GM23248 (cell line): ENCODE measurements around the gene ZNF682. TPM values are rescaled to one million over a fixed set of nuclear protein-coding genes. Genes with fewer than 3 reads are reported as not detected.
"Not testable (repeated sequence)": the region's sequence is repeated elsewhere in the genome, so short reads cannot be mapped to it uniquely, and the experiment has no call there.

Source experiments
- DNase-seq: peaks from one replicate; pipeline ENCODE4 v3.0.0-alpha.2; 2015
- H2AFZ ChIP-seq: fragments of 200-600 bp; sonication (generic); 2 replicates; pipeline ENCODE4 v1.6.1; 2016; ENCODE audit warnings: antibody characterized with exemption
- H3F3A ChIP-seq: fragments of 200-600 bp; sonication (generic); 2 replicates; pipeline ENCODE4 v1.6.1; 2016; ENCODE audit warnings: mild to moderate bottlenecking, antibody characterized with exemption, mixed run types; ENCODE audit not compliant: insufficient read depth
- H3K27ac ChIP-seq: fragments of 200-600 bp; sonication (generic); 2 replicates; pipeline ENCODE4 v1.5.1; 2016; ENCODE audit warnings: mild to moderate bottlenecking
- H3K27me3 ChIP-seq: fragments of 200-600 bp; sonication (generic); replicated peaks from 2 replicates; pipeline ENCODE4 v1.6.1; 2016; ENCODE audit warnings: mild to moderate bottlenecking; ENCODE audit not compliant: insufficient read depth
- H3K36me3 ChIP-seq: fragments of 200-600 bp; sonication (generic); 2 replicates; pipeline ENCODE4 v1.6.1; 2016; ENCODE audit warnings: low read depth, mild to moderate bottlenecking
- H3K4me1 ChIP-seq: fragments of 200-600 bp; sonication (generic); 2 replicates; pipeline ENCODE4 v1.6.1; 2016; ENCODE audit warnings: mild to moderate bottlenecking; ENCODE audit not compliant: insufficient read depth
- H3K4me2 ChIP-seq: fragments of 200-600 bp; sonication (generic); one replicate; pipeline ENCODE4 v1.6.1; 2016; ENCODE audit warnings: mild to moderate bottlenecking; ENCODE audit not compliant: unreplicated experiment
- H3K4me3 ChIP-seq: fragments of 200-600 bp; sonication (generic); 2 replicates; pipeline ENCODE4 v1.5.1; 2016; ENCODE audit warnings: mild to moderate bottlenecking
- H3K79me2 ChIP-seq: fragments of 200-600 bp; sonication (generic); 2 replicates; pipeline ENCODE4 v1.6.1; 2016; ENCODE audit warnings: mild to moderate bottlenecking; ENCODE audit not compliant: insufficient read depth
- H3K9ac ChIP-seq: fragments of 200-600 bp; sonication (generic); 2 replicates; pipeline ENCODE4 v1.6.1; 2016; ENCODE audit warnings: mild to moderate bottlenecking
- H3K9me2 ChIP-seq: fragments of 200-600 bp; sonication (generic); 2 replicates; pipeline ENCODE4 v1.6.1; 2016; ENCODE audit warnings: mixed run types, mild to moderate bottlenecking, moderate library complexity; ENCODE audit not compliant: insufficient read depth
- H3K9me3 ChIP-seq: fragments of 200-600 bp; sonication (generic); one replicate; pipeline ENCODE4 v1.6.1; 2017; ENCODE audit warnings: low read depth
- H4K20me1 ChIP-seq: fragments of 200-600 bp; sonication (generic); 2 replicates; pipeline ENCODE4 v1.6.0; 2016; ENCODE audit not compliant: insufficient read depth
- EZH2 ChIP-seq: fragments of 200-600 bp; sonication (generic); IDR thresholded peaks from 2 replicates; pipeline ENCODE4 v1.6.1; 2018; ENCODE audit warnings: antibody characterized with exemption, mild to moderate bottlenecking; ENCODE audit not compliant: insufficient read depth, poor library complexity, severe bottlenecking
- EZH2phosphoT487 ChIP-seq: fragments of 200-600 bp; sonication (generic); IDR thresholded peaks from 2 replicates; pipeline ENCODE4 v1.6.1; 2018; ENCODE audit warnings: antibody characterized with exemption, moderate library complexity, mild to moderate bottlenecking, low read depth; ENCODE audit not compliant: insufficient read depth
- WGBS, 2 experiments: methylation state at CpG; one replicate each; pipeline ENCODE4 v1.1.6; 2015 to 2017; ENCODE audit warnings: low lambda C conversion rate in 2 of 2, low coverage in 1 of 2; ENCODE audit errors: missing lambda C conversion rate in 2 of 2; 5-methylcytosine and 5-hydroxymethylcytosine counted together
- in situ Hi-C: fragments of 300-500 bp; cut with MboI; formaldehyde crosslinking; loops from 2 replicates; pipeline ENCODE4 v1.15.0; 2020
- polyA plus RNA-seq: library from polyadenylated mRNA; unstranded; fragments of >200 nt; fragmentation: Nextera tagmentation; extraction: Ambion mirVana; gene quantifications from 2 replicates; pipeline ENCODE4 v1.2.1, GENCODE V29; 2016
- total RNA-seq: library from RNA; depleted of rRNA; stranded (reverse); fragments of >200 nt; shearing (Covaris generic); gene quantifications from 2 replicates; pipeline ENCODE4 v1.2.3, GENCODE V29; 2014

Gene ZNF682
- total and polyA plus RNA-seq, 2 experiments from 2014 or later: 3.0 to 4.9 TPM

DNA sequence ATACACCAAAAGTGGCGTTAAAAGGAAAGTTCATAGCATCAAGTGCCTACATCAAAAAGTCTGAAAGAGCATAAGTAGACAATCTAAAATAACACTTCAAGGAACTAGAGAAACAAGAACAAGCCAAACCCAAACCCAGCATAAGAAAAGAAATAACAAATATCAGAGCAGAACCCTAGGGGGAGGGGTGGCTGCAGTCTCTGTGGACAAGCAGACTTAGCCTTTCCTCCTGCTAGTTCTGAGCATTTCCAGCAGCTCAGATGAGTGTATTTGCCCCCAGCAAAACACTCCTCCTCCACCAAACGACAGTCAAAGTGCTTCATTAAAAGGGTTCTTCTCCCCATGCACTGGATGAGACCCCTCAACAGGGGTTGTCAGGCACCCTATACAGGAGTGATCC is 31.4 kb upstream of the ZNF682 start:
- Histone ChIP-seq H3K27ac (no peak overlapping the region), H3K4me3 (no peak overlapping the region), H3K27me3 (no peaks in the 10 kb centered on the region), H3K9ac (no peak overlapping the region), H3F3A (no peaks in the 10 kb centered on the region), H3K4me1 (no peaks in the 10 kb centered on the region), H3K9me2 (no peaks in the 10 kb centered on the region), H4K20me1 (no peaks in the 10 kb centered on the region), H3K36me3 (no peaks in the 10 kb centered on the region), H3K79me2 (no peaks in the 10 kb centered on the region), H3K9me3 (no peaks in the 10 kb centered on the region), H2AFZ (no peak overlapping the region), H3K4me2 (no peak overlapping the region)
- in situ Hi-C loops: no loop called here
- DNase-seq: no peak
- WGBS, 2 experiments: 33 to 41% methylated on average over 2 of the region's 2 CpGs
- TF ChIP-seq EZH2 (no peak), EZH2phosphoT487 (no peak)

DNA sequence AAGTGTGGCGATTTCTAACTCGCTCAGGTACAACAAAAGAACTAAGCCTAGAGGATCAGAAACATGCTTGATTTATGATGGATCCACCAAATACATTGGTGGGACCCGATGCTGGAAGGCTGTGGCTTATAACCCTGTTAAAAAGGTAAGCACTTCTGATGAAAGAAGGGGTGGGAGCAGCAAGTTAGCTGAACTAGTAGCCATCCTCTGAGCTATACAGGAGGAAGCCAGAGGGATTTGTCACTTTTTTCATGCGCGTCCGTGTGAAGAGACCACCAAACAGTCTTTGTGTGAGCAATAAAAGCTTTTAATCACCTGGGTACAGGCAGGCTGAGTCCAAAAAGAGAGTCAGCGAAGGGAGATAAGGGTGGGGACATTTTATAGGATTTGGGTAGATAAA is 29.3 kb upstream of the ZNF682 start:
- H3K4me2 ChIP-seq, H3K9ac ChIP-seq, H3K4me1 ChIP-seq, H3F3A ChIP-seq, H3K27me3 ChIP-seq, DNase-seq, H4K20me1 ChIP-seq, H3K36me3 ChIP-seq, H3K9me2 ChIP-seq, in situ Hi-C loops, H3K4me3 ChIP-seq, H3K27ac ChIP-seq, H2AFZ ChIP-seq, H3K9me3 ChIP-seq, H3K79me2 ChIP-seq: not testable (repeated sequence)
- 4 to 7% methylated on average over 7 of the region's 7 CpGs for WGBS, 2 experiments

DNA sequence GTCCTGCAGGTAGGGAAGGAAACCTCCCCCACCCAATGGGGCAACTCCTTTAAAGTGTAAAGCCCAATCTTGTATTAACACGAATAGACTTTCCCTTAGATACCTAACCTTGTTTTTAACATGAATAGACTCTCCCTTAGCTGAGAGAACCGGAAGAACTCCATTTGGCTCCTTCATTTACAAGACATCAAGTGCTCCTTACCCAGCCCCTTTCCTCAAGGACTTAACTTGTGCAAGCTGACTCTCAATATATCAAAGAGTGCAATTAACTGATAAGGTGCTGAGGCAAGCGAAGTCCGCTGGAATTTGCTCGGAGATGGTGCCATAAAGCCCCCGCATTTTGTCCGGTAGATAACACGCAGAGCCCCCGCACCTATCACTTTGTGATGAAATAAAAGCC is 28.6 kb upstream of the ZNF682 start:
- 5% methylated on average over 9 of the region's 9 CpGs for WGBS, 2 experiments
- H3F3A ChIP-seq: no peaks in the 10 kb centered on the region
- no peaks in the 10 kb centered on the region for H3K27me3 ChIP-seq
- no peak for DNase-seq
- no peak overlapping the region for H3K27ac ChIP-seq
- no peak overlapping the region for H3K4me2 ChIP-seq
- no peaks in the 10 kb centered on the region for H3K9me2 ChIP-seq
- no peaks in the 10 kb centered on the region for H3K9me3 ChIP-seq
- no peak overlapping the region for H3K9ac ChIP-seq
- in situ Hi-C loops: no loop called here
- TF ChIP-seq EZH2phosphoT487 (no peak), EZH2 (no peak)
- H3K36me3 ChIP-seq: no peaks in the 10 kb centered on the region
- H3K4me1 ChIP-seq: no peaks in the 10 kb centered on the region
- no peak overlapping the region for H2AFZ ChIP-seq
- no peaks in the 10 kb centered on the region for H4K20me1 ChIP-seq
- no peaks in the 10 kb centered on the region for H3K79me2 ChIP-seq
- H3K4me3 ChIP-seq: no peak overlapping the region

DNA sequence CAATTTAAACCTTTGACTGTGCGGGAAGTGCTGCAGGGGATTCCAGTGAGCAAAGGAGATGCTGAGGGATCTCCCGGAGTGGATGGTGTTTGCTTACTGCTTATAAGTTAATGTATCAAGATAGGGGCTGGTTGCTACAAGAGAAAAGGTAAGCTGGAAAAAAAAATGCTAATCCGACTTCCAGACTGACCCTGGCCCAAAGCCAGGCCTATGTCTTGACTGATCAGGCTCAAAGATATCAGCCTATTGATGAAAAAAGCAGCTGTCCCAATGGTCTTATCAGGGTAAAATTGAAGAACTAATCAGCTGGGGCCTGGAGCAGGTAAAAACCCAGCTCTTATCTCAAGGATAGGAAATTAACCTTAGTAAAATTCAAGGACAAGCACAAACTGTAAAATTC is 27.6 kb upstream of the ZNF682 start:
- 11 to 21% methylated on average over 3 of the region's 3 CpGs for WGBS, 2 experiments
- in situ Hi-C loops: no loop called here

DNA sequence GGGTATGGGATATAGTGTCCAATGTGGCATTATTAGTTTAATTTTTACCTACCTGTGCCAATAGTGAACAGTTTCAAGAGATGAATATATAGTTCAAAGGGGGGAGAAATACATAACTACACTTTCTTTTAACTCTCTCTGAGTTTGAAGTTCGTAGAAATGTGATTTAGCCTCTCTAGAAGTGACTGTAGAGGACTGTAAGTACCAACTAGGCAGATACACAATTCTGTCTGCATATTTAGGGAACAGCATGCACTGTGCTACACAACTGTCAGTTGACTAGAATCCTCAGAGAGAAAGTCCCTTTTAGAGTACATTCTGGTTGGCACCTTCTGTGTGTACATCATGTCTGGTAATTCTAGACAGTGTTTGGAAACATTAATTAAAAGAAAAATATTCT is 21.0 kb upstream of the ZNF682 start:
- Histone ChIP-seq H3K9me3 (no peaks in the 10 kb centered on the region), H3K4me1 (no peaks in the 10 kb centered on the region), H3K27ac (no peak overlapping the region), H3K79me2 (no peaks in the 10 kb centered on the region), H3F3A (no peaks in the 10 kb centered on the region), H3K4me2 (no peak overlapping the region), H3K36me3 (no peaks in the 10 kb centered on the region), H3K27me3 (no peaks in the 10 kb centered on the region), H3K9me2 (no peaks in the 10 kb centered on the region), H2AFZ (no peak overlapping the region), H4K20me1 (no peaks in the 10 kb centered on the region), H3K4me3 (no peak overlapping the region), H3K9ac (no peak overlapping the region)
- no peak for TF ChIP-seq EZH2
- no peak for TF ChIP-seq EZH2phosphoT487
- in situ Hi-C loops: no loop called here
- 0 to 12% methylated on average over 1 of the region's 1 CpG for WGBS, 2 experiments
- no peak for DNase-seq

More for the DNA sequence above, 27.6 kb upstream of the ZNF682 start:
- Histone ChIP-seq H3K4me3 (no peak overlapping the region), H3K36me3 (no peaks in the 10 kb centered on the region), H3K9me2 (no peaks in the 10 kb centered on the region), H3K79me2 (no peaks in the 10 kb centered on the region), H3K27me3 (no peaks in the 10 kb centered on the region), H4K20me1 (no peaks in the 10 kb centered on the region), H3K27ac (no peak overlapping the region), H3K9me3 (no peaks in the 10 kb centered on the region), H3K4me1 (no peaks in the 10 kb centered on the region), H2AFZ (no peak overlapping the region), H3F3A (no peaks in the 10 kb centered on the region), H3K9ac (no peak overlapping the region), H3K4me2 (no peak overlapping the region)
- DNase-seq: no peak
- no peak for TF ChIP-seq EZH2
- no peak for TF ChIP-seq EZH2phosphoT487

DNA sequence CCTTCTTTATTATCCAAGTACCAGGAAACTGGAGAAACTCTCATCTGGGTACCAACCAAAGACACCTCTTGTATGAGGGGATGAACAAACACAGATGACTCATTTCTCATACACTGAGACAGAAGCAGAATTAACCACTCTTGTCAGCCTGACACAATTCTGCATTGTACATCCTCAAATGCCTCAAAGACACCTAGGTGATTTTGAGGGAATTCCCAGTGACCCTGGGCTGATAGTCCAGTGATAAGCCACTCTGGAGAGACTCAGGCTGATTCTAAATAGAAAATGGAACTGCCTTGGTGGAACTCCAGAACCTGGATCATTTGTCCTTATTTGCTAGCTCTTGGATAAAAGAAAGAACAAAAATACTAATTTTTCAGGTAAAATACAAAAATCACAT is 19.4 kb upstream of the ZNF682 start:
- H3K9me3 ChIP-seq, DNase-seq, H3K79me2 ChIP-seq, in situ Hi-C loops, H3K4me3 ChIP-seq, H3K4me1 ChIP-seq, H3K27ac ChIP-seq, H3K9ac ChIP-seq, H2AFZ ChIP-seq, H3F3A ChIP-seq, H3K27me3 ChIP-seq, H3K36me3 ChIP-seq, H4K20me1 ChIP-seq, H3K9me2 ChIP-seq, H3K4me2 ChIP-seq: not testable (repeated sequence)
